ENCODE measurements around the gene ARHGAP44.

GRCh38 chr17:12965988-12966387, 176.7 kb downstream of the ARHGAP44 start:
- TF ChIP-seq ZNF302 (tag by site-specific recombination; IDR thresholded peaks at IDR 0.05; ENCODE audit: low read depth) (no peak), CTCF (tag by site-specific recombination; IDR thresholded peaks at IDR 0.05) (no peak), ZNF274 (IDR thresholded peaks at IDR 0.05; ENCODE audit: low read length) (no peak), ZNF274 (tag by site-specific recombination; IDR thresholded peaks at IDR 0.05; ENCODE audit: borderline replicate concordance) (no peak), ZNF121 (tag by site-specific recombination; IDR thresholded peaks at IDR 0.05) (no peak), ZNF239 (tag by site-specific recombination; IDR thresholded peaks at IDR 0.05) (no peak)

Measured in HEK293 (cell line).